IPS DF 19.7 (cell line): ENCODE results near the gene TP53TG5.

ENCODE experiments used
- DNase-seq: peaks from one replicate; pipeline ENCODE4 v3.0.0-alpha.2; 2013; ENCODE audit warnings: low read depth, low spot score

The TP53TG5 gene

GRCh38 chr20:45346291-45346718, 31.8 kb downstream of the TP53TG5 start:
- no peak for DNase-seq

GRCh38 chr20:45345104-45345936, 32.8 kb downstream of the TP53TG5 start:
- no peak for DNase-seq

- DNase-seq: no peak
Observed at GRCh38 chr20:45344168-45344860, 33.8 kb downstream of the TP53TG5 start.

GRCh38 chr20:45343532-45344167, 34.5 kb downstream of the TP53TG5 start:
- DNase-seq: no peak

- no peak for DNase-seq
Observed at GRCh38 chr20:45342855-45343531, 35.1 kb downstream of the TP53TG5 start.

- DNase-seq: no peak
Observed at GRCh38 chr20:45341939-45342854, 35.9 kb downstream of the TP53TG5 start.

- DNase-seq: no peak
Observed at GRCh38 chr20:45341579-45341938, 36.6 kb downstream of the TP53TG5 start.

GRCh38 chr20:45340951-45341350, 37.2 kb downstream of the TP53TG5 start:
- no peak for DNase-seq

GRCh38 chr20:45340236-45340847, 37.8 kb downstream of the TP53TG5 start:
- no peak for DNase-seq

GRCh38 chr20:45339799-45340198, 38.3 kb downstream of the TP53TG5 start:
- DNase-seq: no peak

- no peak for DNase-seq
Observed at GRCh38 chr20:45339084-45339483, 39.0 kb downstream of the TP53TG5 start.

GRCh38 chr20:45338121-45339030, 39.7 kb downstream of the TP53TG5 start:
- DNase-seq: no peak

GRCh38 chr20:45337367-45338120, 40.6 kb downstream of the TP53TG5 start:
- no peak for DNase-seq

- DNase-seq: no peak
Observed at GRCh38 chr20:45336530-45337366, 41.4 kb downstream of the TP53TG5 start.

GRCh38 chr20:45330476-45330875, 47.6 kb downstream of the TP53TG5 start:
- DNase-seq: no peak

GRCh38 chr20:45329497-45330319, 48.4 kb downstream of the TP53TG5 start:
- no peak for DNase-seq

- DNase-seq: no peak
Observed at GRCh38 chr20:45328451-45328850, 49.7 kb downstream of the TP53TG5 start.
